Caco-2 (cell line): ENCODE data around the gene TAS2R41. TPM values are rescaled to one million over a fixed set of nuclear protein-coding genes. Genes with fewer than 3 reads are reported as not detected.
"Not testable (repeated sequence)": the region's sequence is repeated elsewhere in the genome, so short reads cannot be mapped to it uniquely, and the experiment has no call there.

Source experiments
- BruUV-seq: library from RNA; stranded (reverse); fragments of 400-500 nt; replicated peaks from 2 replicates; lab custom pipeline; 2021; lab: Mats Ljungman, UMichigan
- CTCF ChIA-PET: fragments of 300-600 bp; sonication (Branson Sonifier 250); formaldehyde crosslinking; loops from one replicate; lab custom pipeline; 2022; ENCODE audit warnings: antibody characterized with exemption; lab: Charles Lee
- POLR2A ChIA-PET: fragments of 300-600 bp; sonication (Branson Sonifier 250); formaldehyde crosslinking; loops from one replicate; lab custom pipeline; 2022; ENCODE audit warnings: antibody characterized with exemption; lab: Charles Lee
- DNase-seq, 2 experiments: peaks; one replicate each; pipeline versions ENCODE4 v3.0.0 to v3.0.0-alpha.2; 2020 to 2022
- H3K27me3 ChIP-seq: replicated peaks from 2 replicates; pipeline ENCODE4 v1.6.0; 2011; ENCODE audit warnings: low read length; ENCODE audit not compliant: control insufficient read depth, insufficient read depth
- H3K36me3 ChIP-seq: 2 replicates; pipeline ENCODE4 v1.5.1; 2011; ENCODE audit warnings: low read length; ENCODE audit not compliant: control insufficient read depth, insufficient read depth
- H3K4me1 ChIP-seq: fragments of 250-450 bp; sonication (Bioruptor Pico); 2 replicates; pipeline ENCODE4 v1.5.1; 2020; ENCODE audit warnings: mild to moderate bottlenecking
- H3K4me3 ChIP-seq: 2 replicates; pipeline ENCODE4 v1.5.1; 2011; ENCODE audit warnings: low read depth, mild to moderate bottlenecking, control low read depth, low read length
- H3K9me3 ChIP-seq: fragments of 250-450 bp; sonication (Bioruptor Pico); 2 replicates; pipeline ENCODE4 v1.5.1; 2020; ENCODE audit warnings: mild to moderate bottlenecking, moderate library complexity
- H3K27ac Mint-ChIP-seq: one replicate; pipeline ENCODE4 v1.8.0; 2022; ENCODE audit warnings: mixed read lengths; ENCODE audit not compliant: unreplicated experiment
- H3K27me3 Mint-ChIP-seq: one replicate; pipeline ENCODE4 v1.8.0; 2022; ENCODE audit warnings: mixed read lengths; ENCODE audit not compliant: insufficient read depth, unreplicated experiment
- H3K36me3 Mint-ChIP-seq: one replicate; pipeline ENCODE4 v1.8.0; 2022; ENCODE audit warnings: mild to moderate bottlenecking, mixed read lengths; ENCODE audit not compliant: insufficient read depth, unreplicated experiment
- H3K4me1 Mint-ChIP-seq: one replicate; pipeline ENCODE4 v1.8.0; 2022; ENCODE audit warnings: low read depth, mixed read lengths; ENCODE audit not compliant: unreplicated experiment
- H3K4me3 Mint-ChIP-seq: one replicate; pipeline ENCODE4 v1.8.0; 2022; ENCODE audit warnings: mild to moderate bottlenecking, moderate library complexity, mixed read lengths; ENCODE audit not compliant: unreplicated experiment
- H3K9me3 Mint-ChIP-seq: one replicate; pipeline ENCODE4 v1.8.0; 2022; ENCODE audit warnings: mixed read lengths; ENCODE audit not compliant: unreplicated experiment
- intact Hi-C: fragments of 100-400 bp; cut with micrococcal nuclease; formaldehyde crosslinking; loops from one replicate; pipeline ENCODE4 v1.10.0; 2022; ENCODE audit not compliant: unreplicated experiment
- total RNA-seq: library from RNA; stranded (reverse); gene quantifications from 2 replicates; pipeline ENCODE4 v1.2.3, GENCODE V29; 2022
- TF ChIP-seq, protein P1 (sequence below), 2 experiments: fragments of 200-600 bp in 1 of 2; IDR thresholded peaks; 1 replicate in 1 of 2; 2 replicates in 1 of 2; pipeline versions ENCODE4 v1.5.1 to v1.8.0; 2011 to 2022; ENCODE audit warnings: antibody characterized with exemption in 1 of 2, control low read depth in 1 of 2, inconsistent platforms in 1 of 2, low read depth in 1 of 2, low read length in 1 of 2, mild to moderate bottlenecking in 1 of 2, moderate library complexity in 1 of 2; ENCODE audit not compliant: insufficient read depth in 1 of 2, severe bottlenecking in 1 of 2, unreplicated experiment in 1 of 2

TAS2R41 gene
- total RNA-seq, 1 experiment from 2014 or later, result not detected

DNA sequence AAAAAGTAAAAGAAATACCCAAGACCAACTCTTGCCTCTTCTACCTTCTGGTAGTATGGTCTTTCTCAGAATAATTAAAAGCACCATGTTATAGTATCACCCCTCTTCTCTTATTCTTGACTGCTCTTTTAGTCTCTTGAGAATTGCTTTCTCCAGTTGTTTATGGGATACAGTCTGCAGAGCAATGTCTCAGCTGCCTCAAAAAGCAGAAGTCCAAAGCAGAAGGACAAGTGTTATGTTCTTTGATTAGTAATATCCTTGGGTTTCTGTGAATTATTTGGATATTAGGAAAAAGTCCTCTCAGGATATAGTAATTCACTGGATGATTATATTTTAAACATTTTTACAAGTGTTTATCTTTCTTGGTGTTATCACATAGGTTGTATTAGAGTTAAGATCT, 7.4 kb downstream of the TAS2R41 start:
- H3K4me3 Mint-ChIP-seq, result no peak overlapping the region
- no peaks in the 10 kb centered on the region for H3K4me1 Mint-ChIP-seq
- no peaks in the 10 kb centered on the region for H3K36me3 ChIP-seq
- H3K9me3 ChIP-seq, result no peaks in the 10 kb centered on the region
- BruUV-seq, result no TSS peak
- no peak overlapping the region for H3K27ac Mint-ChIP-seq
- H3K4me3 ChIP-seq, result no peak overlapping the region
- TF ChIP-seq, protein P1, sequence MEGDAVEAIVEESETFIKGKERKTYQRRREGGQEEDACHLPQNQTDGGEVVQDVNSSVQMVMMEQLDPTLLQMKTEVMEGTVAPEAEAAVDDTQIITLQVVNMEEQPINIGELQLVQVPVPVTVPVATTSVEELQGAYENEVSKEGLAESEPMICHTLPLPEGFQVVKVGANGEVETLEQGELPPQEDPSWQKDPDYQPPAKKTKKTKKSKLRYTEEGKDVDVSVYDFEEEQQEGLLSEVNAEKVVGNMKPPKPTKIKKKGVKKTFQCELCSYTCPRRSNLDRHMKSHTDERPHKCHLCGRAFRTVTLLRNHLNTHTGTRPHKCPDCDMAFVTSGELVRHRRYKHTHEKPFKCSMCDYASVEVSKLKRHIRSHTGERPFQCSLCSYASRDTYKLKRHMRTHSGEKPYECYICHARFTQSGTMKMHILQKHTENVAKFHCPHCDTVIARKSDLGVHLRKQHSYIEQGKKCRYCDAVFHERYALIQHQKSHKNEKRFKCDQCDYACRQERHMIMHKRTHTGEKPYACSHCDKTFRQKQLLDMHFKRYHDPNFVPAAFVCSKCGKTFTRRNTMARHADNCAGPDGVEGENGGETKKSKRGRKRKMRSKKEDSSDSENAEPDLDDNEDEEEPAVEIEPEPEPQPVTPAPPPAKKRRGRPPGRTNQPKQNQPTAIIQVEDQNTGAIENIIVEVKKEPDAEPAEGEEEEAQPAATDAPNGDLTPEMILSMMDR (IDR thresholded peaks at IDR 0.05; ENCODE audit: insufficient read depth in 1 of 2, low read depth in 1 of 2, low read length in 1 of 2, severe bottlenecking in 1 of 2, unreplicated experiment in 1 of 2), result no peak
- CTCF ChIA-PET, result no interaction called here
- intact Hi-C loops, result no loop called here
- H3K36me3 Mint-ChIP-seq, result no peaks in the 10 kb centered on the region
- POLR2A ChIA-PET, result no interaction called here
- H3K27me3 Mint-ChIP-seq, result no peaks in the 10 kb centered on the region
- no peaks in the 10 kb centered on the region for H3K9me3 Mint-ChIP-seq
- H3K27me3 ChIP-seq, result no peaks in the 10 kb centered on the region
- no peaks in the 10 kb centered on the region for H3K4me1 ChIP-seq
- DNase-seq, result no peak

DNA sequence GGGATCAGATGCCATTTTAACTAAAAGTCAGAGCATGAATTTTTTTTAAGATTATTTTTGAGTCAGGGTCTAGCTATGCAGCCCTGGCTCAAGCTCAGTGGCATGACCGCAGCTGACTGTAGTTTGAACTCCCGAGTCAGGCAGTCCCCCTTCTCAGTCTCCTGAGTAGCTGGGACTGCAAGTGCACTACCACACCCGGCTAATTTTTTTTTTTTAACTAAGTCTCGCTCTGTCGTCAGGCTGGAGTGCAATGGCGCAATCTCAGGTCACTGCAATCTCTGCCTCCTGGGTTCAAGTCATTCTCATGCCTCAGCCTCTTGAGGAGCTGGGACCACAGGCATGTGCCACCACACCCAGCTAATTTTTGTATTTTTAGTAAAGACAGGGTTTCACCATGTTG, 7.8 kb downstream of the TAS2R41 start:
- intact Hi-C loops, result no loop called here
- no peak overlapping the region for H3K4me3 Mint-ChIP-seq
- TF ChIP-seq, protein P1 (IDR thresholded peaks at IDR 0.05; ENCODE audit: insufficient read depth in 1 of 2, low read depth in 1 of 2, low read length in 1 of 2, severe bottlenecking in 1 of 2, unreplicated experiment in 1 of 2), result no peak
- H3K9me3 ChIP-seq, result no peaks in the 10 kb centered on the region
- DNase-seq, result no peak
- no peak overlapping the region for H3K27ac Mint-ChIP-seq
- H3K27me3 ChIP-seq, result no peaks in the 10 kb centered on the region
- POLR2A ChIA-PET, result no interaction called here
- BruUV-seq, result no TSS peak
- no peaks in the 10 kb centered on the region for H3K36me3 Mint-ChIP-seq
- H3K4me1 Mint-ChIP-seq, result no peaks in the 10 kb centered on the region
- H3K27me3 Mint-ChIP-seq, result no peaks in the 10 kb centered on the region
- CTCF ChIA-PET, result no interaction called here
- H3K4me3 ChIP-seq, result no peak overlapping the region
- H3K9me3 Mint-ChIP-seq, result no peaks in the 10 kb centered on the region
- H3K4me1 ChIP-seq, result no peaks in the 10 kb centered on the region; the same call in 1 of the 2 replicates
- H3K36me3 ChIP-seq, result no peaks in the 10 kb centered on the region

DNA sequence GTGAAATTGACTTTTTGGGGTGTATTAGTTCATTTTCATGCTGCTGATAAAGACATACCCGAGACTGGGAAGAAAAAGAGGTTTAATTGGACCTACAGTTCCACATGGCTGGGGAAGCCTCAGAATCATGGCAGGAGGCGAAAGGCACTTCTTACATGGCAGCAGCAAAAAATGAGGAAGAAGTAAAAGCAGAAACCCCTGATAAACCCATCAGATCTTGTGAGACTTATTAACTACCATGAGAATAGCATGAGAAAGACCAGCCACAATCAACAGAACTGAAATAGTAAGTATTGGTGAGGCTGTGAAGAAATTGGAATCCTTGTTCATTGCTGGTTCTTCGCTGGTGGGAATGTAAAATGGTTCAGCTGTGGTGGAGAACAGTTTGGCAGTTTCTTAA, 8.6 kb downstream of the TAS2R41 start:
- H3K4me3 Mint-ChIP-seq, POLR2A ChIA-PET, H3K36me3 ChIP-seq, CTCF ChIA-PET, H3K27ac Mint-ChIP-seq, H3K36me3 Mint-ChIP-seq, H3K9me3 ChIP-seq, BruUV-seq, H3K27me3 Mint-ChIP-seq, H3K9me3 Mint-ChIP-seq, H3K4me1 ChIP-seq, DNase-seq, H3K4me3 ChIP-seq, intact Hi-C loops, H3K4me1 Mint-ChIP-seq, H3K27me3 ChIP-seq: not testable (repeated sequence)

DNA sequence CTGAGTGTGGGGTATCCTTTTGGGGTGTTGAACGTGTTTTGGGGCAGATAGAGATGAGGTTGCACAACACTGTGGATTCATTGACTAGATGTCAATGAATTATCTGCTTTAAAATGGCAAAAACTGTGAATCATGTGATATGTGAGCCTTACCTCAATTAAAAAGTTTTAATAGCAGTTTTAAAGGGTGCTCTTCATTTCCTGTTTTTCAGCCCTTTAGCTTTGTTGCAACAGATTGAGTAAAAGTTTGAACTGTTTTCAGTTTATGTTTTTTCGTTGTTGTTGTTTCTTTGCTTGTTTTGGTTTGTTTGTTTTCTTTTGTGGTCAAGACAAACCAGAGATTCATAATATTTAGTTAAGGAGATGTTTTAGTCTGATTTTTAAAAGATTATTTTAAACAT, 9.4 kb downstream of the TAS2R41 start:
- Mint-ChIP-seq H3K27me3 (no peaks in the 10 kb centered on the region), H3K36me3 (no peaks in the 10 kb centered on the region), H3K9me3 (no peaks in the 10 kb centered on the region), H3K27ac (no peak overlapping the region), H3K4me3 (no peak overlapping the region), H3K4me1 (peaks cover 13% of the 10 kb centered on the region)
- CTCF ChIA-PET, result no interaction called here
- POLR2A ChIA-PET, result no interaction called here
- no peak overlapping the region for H3K4me3 ChIP-seq
- intact Hi-C loops, result no loop called here
- H3K27me3 ChIP-seq, result no peaks in the 10 kb centered on the region
- H3K4me1 ChIP-seq, result peaks cover 13% of the 10 kb centered on the region
- no peaks in the 10 kb centered on the region for H3K36me3 ChIP-seq
- no peaks in the 10 kb centered on the region for H3K9me3 ChIP-seq
- DNase-seq, result no peak
- no TSS peak for BruUV-seq
- TF ChIP-seq, protein P1 (IDR thresholded peaks at IDR 0.05; ENCODE audit: insufficient read depth in 1 of 2, low read depth in 1 of 2, low read length in 1 of 2, severe bottlenecking in 1 of 2, unreplicated experiment in 1 of 2), result no peak
